ENCODE results near the gene MVB12A.
A peak's percentile ranks its signal among the peaks of the same experiment; 100 is the strongest.

The MVB12A gene

DNA sequence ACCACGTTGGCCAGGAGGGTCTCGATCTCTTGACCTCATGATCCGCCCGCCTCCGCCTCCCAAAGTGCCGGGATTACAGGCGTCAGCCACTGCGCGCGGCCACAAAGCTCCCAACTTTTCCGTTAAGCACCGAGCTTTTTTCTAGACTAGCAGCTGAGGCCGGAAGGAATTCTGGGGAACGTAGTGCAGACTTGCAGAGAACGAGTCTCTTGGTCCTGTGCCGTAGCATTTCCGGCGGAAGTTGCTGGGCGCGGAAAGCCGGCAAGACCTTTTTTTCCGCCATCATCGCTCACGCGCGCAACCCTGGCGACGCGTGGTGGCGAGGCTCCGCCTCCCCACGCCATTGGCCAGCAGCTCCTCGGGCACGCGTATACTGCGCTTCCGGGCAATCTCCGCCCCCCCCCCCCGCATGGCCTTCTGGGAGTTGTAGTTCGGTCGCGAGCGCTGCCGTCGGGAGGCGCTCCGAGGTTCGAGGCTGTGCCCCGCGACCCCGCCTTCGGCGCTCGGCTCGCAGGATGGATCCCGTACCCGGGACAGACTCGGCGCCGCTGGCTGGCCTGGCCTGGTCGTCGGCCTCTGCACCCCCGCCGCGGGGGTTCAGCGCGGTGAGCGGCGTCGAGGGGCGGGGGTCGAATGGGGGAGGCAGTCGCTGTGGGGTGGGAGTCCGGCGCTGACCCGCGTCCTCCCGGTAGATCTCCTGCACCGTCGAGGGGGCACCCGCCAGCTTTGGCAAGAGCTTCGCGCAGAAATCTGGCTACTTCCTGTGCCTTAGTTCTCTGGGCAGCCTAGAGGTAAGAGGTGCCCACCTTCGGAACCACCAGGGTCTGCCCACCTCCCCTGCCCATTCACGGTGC lies at the start of gene MVB12A:
Gene MVB12A (plus strand): TSS at position 427 of the 854 bp plus-strand sequence. CDS start 89 bp downstream, at position 516.
- DNase-seq = peak; percentile 98

DNA sequence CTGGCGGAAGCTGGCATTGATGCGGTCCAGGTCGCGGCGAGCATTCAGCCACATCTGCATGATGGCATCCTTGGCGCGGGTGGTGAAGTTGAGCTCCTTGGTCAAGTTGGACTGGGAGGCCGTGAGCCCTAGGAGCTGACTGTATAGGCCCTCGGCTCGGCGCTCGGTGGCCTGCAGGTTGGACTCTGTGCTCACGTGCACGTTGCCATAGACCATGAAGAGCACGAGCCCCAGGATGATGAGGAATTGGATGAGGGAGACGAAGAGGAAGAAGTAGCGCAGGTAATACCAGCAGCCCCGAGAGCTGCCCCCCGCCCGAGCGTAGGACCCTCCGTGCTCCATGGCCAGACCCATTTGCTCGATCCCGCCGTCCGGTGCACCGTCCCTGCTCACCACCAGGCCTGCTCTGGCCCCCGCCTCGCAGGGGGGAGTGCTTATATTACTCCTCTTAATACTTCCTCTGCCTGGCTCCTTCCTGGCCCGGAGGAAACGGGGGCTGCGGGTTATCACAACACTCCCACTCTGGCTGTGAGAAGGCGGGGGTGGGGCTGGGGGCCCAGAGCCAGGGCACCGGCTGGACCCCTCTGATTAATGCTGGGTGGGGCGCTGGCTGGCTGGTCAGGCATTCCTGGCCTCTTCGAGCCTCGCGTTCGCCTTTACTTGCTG lies 42.8 kb upstream of the MVB12A start, which contains the start of gene PLVAP:
Gene PLVAP (minus strand): TSS at position 408 of the 666 bp plus-strand sequence. CDS start 54 bp downstream, at position 354.
- no peak for DNase-seq

DNA sequence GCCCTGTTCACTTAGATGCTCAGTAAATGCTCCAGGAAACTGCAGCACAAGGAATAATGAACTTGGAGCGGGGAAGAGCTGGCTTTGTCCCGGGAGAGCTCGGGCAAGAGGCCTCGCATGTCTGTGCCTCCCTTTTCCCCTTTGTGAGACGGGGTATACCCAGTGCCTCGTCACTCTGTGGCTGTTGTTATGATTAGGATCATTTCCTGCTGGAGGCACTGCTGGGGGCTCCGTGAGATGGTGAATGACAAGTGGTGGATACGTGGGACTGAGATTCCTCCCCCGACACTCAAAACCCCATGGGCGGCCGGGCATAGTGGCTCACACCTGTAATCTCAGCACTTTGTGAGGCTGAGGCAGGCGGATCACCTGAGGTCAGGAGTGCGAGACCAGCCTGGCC lies 41.6 kb upstream of the MVB12A start:
- DNase-seq = no peak

DNA sequence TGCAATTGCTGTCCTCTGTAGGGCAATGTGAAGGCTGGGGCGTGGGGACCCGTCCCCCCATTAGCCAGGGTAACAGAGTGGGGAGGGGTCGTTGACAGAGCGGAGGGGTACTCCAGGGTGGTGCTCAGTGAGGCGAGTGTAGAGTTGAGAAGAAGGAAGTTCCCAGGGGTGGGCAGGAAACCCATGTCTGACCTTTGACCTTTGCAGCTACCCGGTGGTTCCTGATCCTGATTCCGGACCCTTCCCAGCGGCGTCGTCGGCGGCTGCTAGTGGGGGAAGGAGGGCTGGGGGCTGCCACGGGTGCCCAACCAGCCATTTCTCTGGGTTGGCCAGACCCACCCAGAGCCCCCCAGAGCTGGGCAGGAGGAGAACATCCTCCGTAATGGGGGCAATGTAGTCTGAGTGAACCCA lies 40.6 kb upstream of the MVB12A start:
- DNase-seq = no peak

DNA sequence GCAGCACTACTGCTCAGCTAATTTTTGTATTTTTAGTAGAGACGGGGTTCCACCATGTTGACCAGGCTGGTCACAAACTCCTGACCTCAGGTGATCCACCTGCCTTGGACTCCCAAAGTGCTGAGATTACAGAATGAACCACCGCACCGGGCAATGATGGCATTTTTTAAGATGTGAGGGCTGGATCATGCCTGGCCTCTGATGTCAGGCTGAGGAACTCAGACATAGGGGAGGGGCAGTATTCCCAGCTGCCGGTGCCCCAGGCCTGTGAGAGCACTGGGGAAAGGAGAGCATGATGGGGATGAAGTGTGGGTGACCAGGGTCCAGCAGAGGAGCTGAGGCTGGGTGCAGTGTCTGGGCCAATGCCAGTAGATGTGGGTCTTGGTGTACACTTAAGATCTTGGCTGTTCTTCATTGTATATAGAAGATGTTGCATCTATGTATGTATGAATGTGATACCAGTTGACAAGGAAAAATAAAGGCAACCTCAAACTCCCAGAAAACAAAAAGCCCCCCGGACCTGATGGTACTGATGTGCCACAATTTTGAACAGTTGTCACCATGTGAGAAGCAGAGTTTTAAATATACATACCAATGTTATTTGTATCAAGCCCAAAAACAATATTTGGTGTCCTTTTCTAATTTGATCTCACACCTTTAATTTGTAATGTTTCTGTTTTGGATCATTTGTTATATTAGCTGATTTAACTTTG lies 39.3 kb upstream of the MVB12A start:
- no peak for DNase-seq

DNA sequence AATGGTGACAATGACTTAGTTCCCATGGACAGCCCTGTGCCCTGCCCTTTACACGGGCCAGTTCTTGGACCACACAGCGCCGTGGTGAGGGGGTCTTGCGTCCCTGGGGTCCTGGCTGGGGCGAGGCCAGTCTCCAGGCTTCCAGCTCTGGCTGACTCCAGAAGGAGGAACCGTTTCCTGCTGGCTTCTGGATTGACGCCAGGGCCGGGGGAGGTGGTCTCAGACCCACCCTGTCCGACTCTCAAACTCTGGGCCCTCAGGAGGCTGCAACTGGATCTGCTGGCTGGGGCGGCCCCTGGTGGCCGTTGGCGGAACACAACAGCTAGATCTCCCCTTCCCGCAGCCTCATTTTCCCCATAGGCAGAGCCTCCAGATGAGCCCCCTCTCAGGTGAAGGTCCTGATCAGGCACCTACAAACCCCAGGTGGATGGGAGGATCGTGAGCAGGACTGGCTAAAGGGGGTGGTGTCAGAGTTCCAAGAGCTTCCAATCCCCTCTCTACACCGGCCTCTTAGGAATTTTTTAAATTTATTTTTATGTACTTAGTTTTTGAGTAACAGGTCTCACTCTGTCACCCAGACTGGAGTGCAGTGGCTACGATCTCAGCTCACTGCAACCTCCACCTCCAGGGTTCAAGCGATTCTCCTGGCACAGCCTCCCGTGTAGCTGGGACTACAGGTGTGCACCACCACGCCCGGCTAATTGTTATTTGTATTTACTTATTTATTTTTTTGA lies 33.8 kb upstream of the MVB12A start:
- peak; percentile 25 for DNase-seq

DNA sequence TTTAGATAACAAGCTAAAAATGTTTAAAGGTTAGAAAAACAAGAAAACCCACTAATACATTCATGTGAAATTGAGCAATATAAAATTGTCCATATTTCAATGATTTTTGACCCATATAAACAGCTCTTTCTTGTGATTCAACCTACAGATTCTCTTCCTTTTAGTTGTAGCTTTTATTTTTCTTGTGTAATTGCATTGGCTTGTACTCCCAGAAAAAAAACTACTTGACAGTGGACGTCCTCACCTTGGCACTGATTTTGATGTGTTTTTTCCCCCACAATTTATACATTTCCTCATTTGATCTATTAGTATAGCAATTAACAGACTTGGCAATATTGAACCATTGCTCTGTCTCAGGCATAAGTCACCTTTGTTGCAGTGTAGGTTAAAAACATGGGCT lies 30.6 kb upstream of the MVB12A start:
- no peak for DNase-seq

DNA sequence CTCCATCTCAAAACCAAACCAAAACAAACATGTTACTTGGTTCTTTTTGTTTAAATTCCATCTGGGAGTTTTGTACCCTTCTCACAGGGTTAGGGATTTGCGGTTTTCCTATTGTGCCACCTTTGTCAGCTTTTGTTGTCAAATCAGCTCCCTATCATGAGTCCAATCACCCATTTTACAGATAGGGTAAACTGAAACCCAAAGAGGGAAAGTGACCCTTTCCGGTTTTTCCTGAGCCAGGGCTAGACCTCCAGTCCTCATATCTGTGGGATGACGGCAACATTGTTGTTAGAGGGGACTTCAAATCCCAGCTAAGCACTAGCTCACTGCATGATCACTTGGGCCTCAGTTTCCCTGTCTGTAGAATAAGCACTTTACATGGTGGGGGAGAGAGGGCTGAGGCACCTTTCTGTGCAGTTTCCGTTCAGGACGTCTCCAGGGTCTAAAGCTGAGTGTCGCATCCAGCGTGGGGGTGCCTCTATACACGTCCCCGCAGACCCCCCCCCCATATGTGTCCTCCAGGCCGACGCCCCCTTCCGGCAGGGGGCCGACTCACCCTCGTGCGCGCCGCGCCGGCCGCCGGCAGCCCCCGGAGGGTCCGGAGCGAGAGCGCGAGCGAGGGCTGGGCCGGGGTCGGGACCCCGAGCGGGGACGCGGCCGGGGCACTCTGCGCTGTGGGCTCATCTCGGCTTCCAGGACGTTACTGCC lies 29.7 kb upstream of the MVB12A start:
- DNase-seq = no peak

DNA sequence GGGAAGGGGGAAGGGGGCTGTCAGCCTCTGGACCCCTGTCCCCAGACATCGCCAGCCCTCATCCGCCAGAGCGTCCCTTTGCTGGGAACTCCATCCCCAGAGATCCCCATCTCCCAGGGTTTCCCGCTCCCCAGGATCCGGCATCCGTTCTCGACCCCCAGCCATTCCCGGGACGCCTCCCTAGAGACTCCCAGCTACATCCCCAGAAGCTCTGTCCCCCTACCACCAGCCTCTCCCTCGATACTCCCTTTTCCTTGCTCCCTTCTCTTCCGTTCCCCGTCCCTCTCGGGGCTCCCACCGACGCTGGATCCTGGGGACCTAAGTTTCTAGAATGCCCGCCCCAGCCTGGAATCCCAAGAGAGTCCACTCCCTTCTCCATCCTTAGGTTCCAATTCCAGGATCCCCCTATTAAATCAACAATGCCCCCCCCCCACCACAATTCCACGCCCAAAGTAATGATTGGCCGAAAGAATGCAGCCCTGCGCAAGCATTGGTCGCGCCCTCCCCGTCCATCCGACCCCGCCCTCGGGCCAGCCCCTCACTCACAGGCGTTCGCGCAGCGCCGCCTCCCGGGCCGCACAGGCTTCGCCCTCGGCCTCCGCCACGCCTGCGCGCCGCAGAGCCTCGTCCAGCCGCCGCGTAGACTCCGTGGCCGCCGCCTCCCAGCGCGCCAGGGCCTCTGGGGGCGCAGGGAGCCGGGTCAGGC lies 29.0 kb upstream of the MVB12A start:
- peak; percentile 82 for DNase-seq

DNA sequence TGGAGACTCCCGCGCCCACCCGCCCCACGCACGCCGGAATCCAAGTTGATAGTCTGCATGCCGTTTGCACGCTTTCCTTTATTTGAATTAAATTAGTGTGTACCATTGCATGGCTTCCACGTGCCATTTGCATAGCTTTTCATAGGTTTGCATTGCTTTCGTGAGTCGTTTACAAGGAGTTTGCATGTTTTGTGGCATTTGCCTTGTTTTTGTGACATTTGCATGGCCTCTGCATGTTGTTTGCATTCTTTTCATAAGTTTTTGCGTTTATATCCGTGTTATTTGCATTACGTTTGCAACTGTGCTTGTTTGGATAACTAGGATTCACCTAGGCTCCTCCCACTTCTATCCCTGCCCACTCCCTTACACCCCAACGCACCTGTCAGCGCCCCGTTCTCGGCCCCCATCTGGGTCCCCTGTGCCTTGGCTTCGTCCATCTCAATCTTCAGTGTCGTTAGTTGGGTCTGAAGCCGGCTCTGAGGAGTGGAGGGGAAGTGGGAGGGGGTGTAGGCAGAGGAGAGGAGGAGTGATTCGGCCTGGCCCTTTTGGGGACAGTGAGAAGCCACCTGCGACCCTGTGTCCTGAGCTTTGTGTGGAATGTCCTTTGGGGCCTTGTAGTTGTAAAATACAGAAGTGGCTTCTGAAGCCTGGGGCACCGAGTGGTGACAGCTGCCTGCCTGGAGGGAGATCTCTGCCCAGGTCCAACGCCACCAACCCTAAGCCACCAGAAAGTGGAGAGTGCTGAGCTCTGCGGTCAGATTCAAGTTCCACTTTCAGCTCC lies 28.3 kb upstream of the MVB12A start:
- DNase-seq = no peak

DNA sequence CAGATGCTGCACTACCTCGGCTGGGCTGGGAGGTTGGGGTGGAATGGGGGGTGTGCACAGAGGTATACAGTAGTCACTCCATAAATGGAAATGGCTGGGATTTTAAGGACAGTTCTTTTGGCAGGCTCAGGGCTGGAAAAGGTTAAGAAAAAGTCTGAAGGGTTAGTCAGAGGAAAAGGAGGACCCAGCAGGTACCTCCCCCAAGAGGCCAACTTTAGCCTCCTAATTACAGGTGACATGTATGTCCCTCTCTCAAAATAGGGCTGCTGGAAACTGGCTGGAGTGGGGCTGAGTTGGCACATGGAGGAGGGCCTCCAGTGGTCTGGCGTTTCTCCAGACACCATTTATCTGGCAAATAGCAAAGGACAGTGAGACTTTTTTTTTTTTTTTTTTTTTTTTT lies 26.8 kb upstream of the MVB12A start:
- DNase-seq = no peak

DNA sequence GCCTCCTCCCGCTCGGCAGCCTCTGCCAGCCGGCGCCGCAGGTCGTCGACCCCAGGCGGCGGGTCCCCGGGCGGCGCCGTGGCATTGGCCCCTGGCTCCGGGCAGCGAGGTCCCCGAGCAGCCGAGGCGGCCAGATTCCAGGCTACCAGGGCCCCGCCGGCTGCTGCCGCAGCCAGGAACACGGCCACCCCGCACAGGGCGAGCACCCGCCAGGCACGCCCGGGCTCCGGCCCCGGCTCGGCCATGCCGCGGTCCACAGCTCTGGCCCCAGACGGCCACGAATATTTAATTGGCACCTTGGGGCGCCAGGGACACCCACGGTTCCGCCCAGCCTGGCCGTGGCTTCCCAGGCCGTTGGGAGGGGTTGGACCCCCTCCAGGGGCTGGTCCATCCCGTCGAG lies 25.9 kb upstream of the MVB12A start, which contains the start of gene CCDC194:
Gene CCDC194 (minus strand): TSS at position 283 of the 400 bp plus-strand sequence. CDS start 38 bp downstream, at position 245.
- no peak for DNase-seq

DNA sequence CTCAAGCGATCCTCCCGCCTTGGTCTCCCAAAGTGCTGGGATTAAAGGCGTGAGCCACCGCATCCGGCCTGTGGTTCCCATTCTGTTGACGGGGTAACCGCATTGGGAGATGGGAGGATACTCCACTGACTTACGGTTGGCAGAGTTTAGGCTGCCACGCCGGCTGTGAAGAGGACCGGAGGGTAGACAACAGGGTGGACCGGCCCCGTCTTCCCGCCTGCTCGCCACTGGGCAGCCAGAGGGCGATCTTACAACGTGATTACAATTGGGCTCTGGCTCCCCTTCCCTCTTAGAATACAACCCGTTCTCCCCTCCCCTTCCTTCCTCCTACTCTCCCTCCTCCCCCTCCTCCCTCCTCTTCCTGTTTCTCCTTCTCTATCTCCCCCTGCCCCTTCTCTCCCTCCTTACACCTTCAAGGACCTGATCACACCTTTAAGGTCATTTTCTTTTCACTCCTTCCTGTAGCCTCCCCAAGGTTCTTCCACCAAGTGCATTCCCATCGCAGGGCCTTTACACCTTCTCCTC lies 24.9 kb upstream of the MVB12A start:
- DNase-seq = no peak

DNA sequence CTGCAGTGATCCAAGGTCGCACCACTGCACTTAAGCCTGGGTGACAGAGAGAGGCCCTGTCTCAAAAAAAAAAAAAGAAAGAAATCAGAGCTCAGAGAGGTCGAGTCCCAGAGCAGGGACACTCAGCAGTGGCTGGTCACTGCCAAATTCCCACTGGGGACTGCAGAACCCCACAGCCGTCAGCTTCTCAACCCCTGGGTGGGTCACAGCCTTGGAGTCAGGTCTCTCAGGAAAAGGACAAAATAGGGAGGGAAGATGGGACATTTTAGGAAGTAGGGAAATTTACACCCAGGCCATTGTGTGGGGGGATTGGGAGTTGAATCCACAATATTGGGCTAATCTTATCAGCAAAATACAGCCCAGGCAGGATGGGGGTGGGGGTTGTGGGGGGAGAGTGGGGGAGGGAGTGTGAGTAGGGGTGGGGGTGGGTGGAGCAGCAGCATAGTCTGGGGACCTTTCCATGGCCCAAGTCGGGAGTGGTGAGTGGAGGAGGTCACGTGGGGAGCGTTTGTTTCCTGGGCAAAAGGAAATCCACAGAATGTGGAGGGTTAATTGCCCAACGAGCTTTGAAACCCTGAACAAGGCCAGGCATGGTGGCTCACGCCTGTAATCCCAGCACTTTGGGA lies 20.8 kb upstream of the MVB12A start:
- no peak for DNase-seq

DNA sequence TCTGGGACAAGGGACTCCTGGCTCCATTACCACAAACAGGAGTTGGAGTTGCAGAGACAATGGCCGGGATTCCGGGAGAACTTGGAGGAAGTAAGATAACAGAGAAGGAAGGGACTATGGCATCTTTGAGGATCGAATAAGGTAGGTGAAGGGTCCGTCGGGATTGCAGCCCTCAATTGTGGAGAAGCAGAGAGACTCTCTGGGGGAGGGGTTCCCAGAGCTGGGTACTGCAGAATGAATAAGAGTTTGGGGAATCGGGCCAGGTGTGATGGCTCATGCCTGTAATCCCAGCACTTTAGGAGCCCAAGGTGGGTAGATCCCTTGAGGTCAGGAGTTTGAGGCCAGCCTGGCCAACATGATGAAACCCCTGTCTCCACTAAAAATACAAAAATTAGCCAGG lies 18.2 kb upstream of the MVB12A start:
- DNase-seq = no peak

DNA sequence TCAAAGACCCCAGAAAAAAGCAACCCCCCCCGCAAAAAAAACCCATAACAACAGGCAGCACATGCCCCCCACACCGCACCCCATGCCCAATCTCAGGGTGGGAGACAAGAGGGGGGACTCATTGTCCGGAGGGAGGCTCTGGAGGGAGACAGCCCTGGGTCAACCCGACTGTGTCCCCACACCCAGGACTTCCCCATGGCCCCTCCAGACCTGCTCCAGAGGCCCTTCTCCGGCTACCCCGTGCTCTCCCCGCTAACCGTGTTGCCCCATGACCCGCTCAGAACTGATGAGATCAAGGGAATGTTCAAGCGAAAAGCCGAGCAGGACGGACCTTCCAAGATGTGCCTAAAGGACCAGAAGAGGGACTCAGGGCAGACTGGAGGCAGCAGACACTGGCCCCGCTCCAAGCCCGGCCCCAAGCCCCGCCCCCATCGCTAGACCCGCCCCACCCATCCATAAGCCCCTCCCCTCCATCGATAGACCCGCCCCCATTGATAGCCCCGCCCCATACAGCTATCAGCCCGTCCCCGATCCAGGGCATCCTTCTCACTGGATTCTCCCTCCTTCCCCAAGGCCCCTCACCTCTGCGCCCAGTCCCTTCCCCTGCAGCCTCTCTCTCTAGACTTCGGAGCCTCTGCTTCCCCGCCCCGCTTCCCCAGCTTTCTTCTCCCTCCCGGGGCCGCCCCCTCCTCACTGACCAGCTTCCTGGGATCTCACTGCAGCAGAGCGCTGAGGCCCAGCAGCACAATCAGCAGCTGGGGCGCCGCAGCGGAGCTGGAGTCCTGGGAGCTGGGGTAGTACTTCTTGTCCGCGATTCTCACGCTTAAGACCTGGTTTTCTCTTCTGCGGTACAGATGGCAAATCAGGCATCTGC lies 16.6 kb upstream of the MVB12A start:
- no peak for DNase-seq

DNA sequence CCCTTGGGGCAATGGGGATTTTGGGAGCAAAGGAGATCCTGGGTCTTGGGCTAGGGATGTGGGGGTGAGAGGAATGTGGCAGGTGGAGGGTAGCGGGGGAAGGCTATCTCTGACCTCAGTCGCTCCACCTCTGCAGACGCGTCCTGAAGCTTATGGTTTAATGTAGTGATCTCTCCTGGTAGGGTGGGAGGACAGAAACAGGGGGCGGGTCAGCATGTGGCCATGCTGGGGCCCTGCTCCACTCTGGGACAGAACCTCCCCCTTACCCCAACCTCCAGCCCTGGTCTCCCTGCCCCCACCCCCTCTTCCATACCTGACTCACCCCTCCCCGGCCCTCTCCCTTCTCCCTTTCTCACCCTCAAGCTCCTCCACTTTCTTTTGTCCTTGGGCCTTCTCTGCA lies 15.8 kb upstream of the MVB12A start:
- DNase-seq = no peak

DNA sequence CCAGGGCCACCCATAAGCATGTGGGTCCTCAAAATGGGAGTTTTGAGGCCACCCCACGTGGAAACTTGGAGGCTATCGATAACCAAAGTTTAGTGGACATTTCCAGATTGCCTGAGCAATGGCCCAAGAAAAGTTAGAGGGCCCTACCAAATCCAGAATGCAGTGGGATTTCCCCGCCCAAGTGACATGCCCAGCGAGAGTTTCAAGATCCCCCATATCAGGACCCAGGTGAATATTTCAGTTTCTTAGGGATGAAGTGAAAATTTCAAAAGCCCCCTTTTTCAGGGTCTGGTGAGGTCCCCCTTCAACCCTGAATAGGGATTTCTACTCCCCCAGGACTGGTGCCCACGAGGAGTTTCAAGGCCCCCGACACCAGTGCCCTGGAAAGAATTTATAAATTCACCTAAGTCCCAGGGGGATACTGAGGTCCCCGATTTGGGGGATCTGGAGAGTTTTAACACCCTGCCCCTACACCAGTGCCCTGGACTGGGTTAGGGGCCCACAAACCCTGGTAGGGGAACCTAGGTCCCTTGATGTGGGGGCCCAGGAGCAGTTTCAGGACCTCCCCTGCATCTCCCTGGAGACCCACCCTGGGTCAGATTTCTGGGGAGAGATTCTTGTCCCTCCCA lies 15.1 kb upstream of the MVB12A start:
- DNase-seq = no peak
